Vagina (tissue), 2 donors: ENCODE results near the gene COMMD4. TPM values are rescaled to one million over a fixed set of nuclear protein-coding genes. Genes with fewer than 3 reads are reported as not detected.
"Not testable (repeated sequence)": the region's sequence is repeated elsewhere in the genome, so short reads cannot be mapped to it uniquely, and the experiment has no call there.

Source experiments
- DNase-seq, 2 donors: peaks; one replicate each; pipeline ENCODE4 v3.0.0-alpha.2; 2017; ENCODE audit errors: extremely low spot score in 2 of 2
- H3K27ac ChIP-seq: fragments of 200-600 bp; sonication (generic); one replicate; pipeline ENCODE4 v1.5.1; 2019
- H3K27me3 ChIP-seq: fragments of 200-600 bp; sonication (generic); one replicate; pipeline ENCODE4 v1.5.1; 2019
- H3K36me3 ChIP-seq, 2 donors: fragments of 200-600 bp; sonication (generic); one replicate each; pipeline ENCODE4 v1.5.1; 2017 to 2019
- H3K4me1 ChIP-seq: fragments of 200-600 bp; sonication (generic); one replicate; pipeline ENCODE4 v1.5.1; 2019
- H3K4me3 ChIP-seq, 2 donors: fragments of 200-600 bp; sonication (generic); 1 replicate in 1 of 2; 2 replicates in 1 of 2; pipeline ENCODE4 v1.5.1; 2016 to 2019
- H3K9me3 ChIP-seq: fragments of 200-600 bp; sonication (generic); one replicate; pipeline ENCODE4 v1.5.1; 2019
- CTCF ChIP-seq, 3 experiments: fragments of 450-650 bp in 2 of 3; fragments of 200-600 bp in 1 of 3; sonication (generic) in 1 of 3; IDR thresholded peaks; one replicate each; pipeline ENCODE4 v1.5.1; 2017 to 2019; ENCODE audit warnings: antibody characterized with exemption in 3 of 3, mild to moderate bottlenecking in 2 of 3, moderate library complexity in 2 of 3
- POLR2A ChIP-seq, 2 donors: fragments of 450-650 bp; IDR thresholded peaks; one replicate each; pipeline ENCODE4 v1.6.1; 2017; ENCODE audit warnings: antibody characterized with exemption in 2 of 2, mild to moderate bottlenecking in 2 of 2, moderate library complexity in 2 of 2
- POLR2AphosphoS5 ChIP-seq, 2 donors: sonication (generic); formaldehyde crosslinking; IDR thresholded peaks; one replicate each; pipeline ENCODE4 v1.9.0; 2017; ENCODE audit warnings: antibody characterized with exemption in 2 of 2, mild to moderate bottlenecking in 2 of 2, low read depth in 1 of 2; ENCODE audit not compliant: insufficient read depth in 1 of 2
- intact Hi-C: fragments of 100-400 bp; cut with DNase I; formaldehyde crosslinking; loops from one replicate; pipeline ENCODE4 v1.15.1; 2023
- total RNA-seq: library from RNA; depleted of rRNA; stranded (reverse); fragments of >200 nt; gene quantifications from one replicate; pipeline ENCODE4 v1.2.3, GENCODE V29; 2016

Gene COMMD4
- total RNA-seq, 1 donor from 2014 or later, result 57.5 TPM

GRCh38 chr15:75328493-75329314 is 7.2 kb upstream of the COMMD4 start:
- intact Hi-C loops, result loop anchor here (10.0 kb wide), 1 partner anchor 94 kb away; no protein-coding TSS in a partner anchor
- TF ChIP-seq CTCF (IDR thresholded peaks at IDR 0.05), result no peak
- DNase-seq, result no peak
- H3K4me1 ChIP-seq, result no peaks in the 10 kb centered on the region
- H3K27ac ChIP-seq, result no peak overlapping the region
- no peak overlapping the region for H3K4me3 ChIP-seq
- no peaks in the 10 kb centered on the region for H3K9me3 ChIP-seq
- no peaks in the 10 kb centered on the region for H3K36me3 ChIP-seq
- no peaks in the 10 kb centered on the region for H3K27me3 ChIP-seq

- Histone ChIP-seq H3K27ac (no peak overlapping the region), H3K36me3 (no peaks in the 10 kb centered on the region), H3K9me3 (no peaks in the 10 kb centered on the region), H3K27me3 (no peaks in the 10 kb centered on the region), H3K4me1 (no peaks in the 10 kb centered on the region), H3K4me3 (no peak overlapping the region)
- no peak for DNase-seq
- intact Hi-C loops, result loop anchor here (10.0 kb wide), 1 partner anchor 95 kb away; no protein-coding TSS in a partner anchor
- TF ChIP-seq POLR2AphosphoS5 (IDR thresholded peaks at IDR 0.05; ENCODE audit: insufficient read depth in 1 of 2, low read depth in 1 of 2) (no peak), POLR2A (IDR thresholded peaks at IDR 0.05) (no peak), CTCF (IDR thresholded peaks at IDR 0.05) (no peak)
Measured at GRCh38 chr15:75329571-75329970, 6.3 kb upstream of the COMMD4 start.

GRCh38 chr15:75332093-75332492 is 3.8 kb upstream of the COMMD4 start:
- H3K36me3 ChIP-seq, H3K27me3 ChIP-seq, H3K4me3 ChIP-seq, DNase-seq, intact Hi-C loops, H3K27ac ChIP-seq, H3K9me3 ChIP-seq: not testable (repeated sequence)
- H3K4me1 ChIP-seq, result peaks cover 11% of the 10 kb centered on the region

- H3K27me3 ChIP-seq, H3K36me3 ChIP-seq, H3K4me3 ChIP-seq, DNase-seq, H3K9me3 ChIP-seq, H3K27ac ChIP-seq, intact Hi-C loops: not testable (repeated sequence)
- peaks cover 13% of the 10 kb centered on the region for H3K4me1 ChIP-seq
Measured at GRCh38 chr15:75333654-75334419, 2.0 kb upstream of the COMMD4 start.

- no peak for DNase-seq
- intact Hi-C loops, result no loop called here
- H3K9me3 ChIP-seq, result no peaks in the 10 kb centered on the region
- H3K4me3 ChIP-seq, result peak overlapping the region; percentile 74 to 88
- H3K36me3 ChIP-seq, result no peaks in the 10 kb centered on the region
- H3K4me1 ChIP-seq, result peaks cover 13% of the 10 kb centered on the region
- peak overlapping the region; percentile 84 for H3K27ac ChIP-seq
- TF ChIP-seq CTCF (IDR thresholded peaks at IDR 0.05), result no peak
- TF ChIP-seq POLR2AphosphoS5 (IDR thresholded peaks at IDR 0.05; ENCODE audit: insufficient read depth in 1 of 2, low read depth in 1 of 2), result no peak
- TF ChIP-seq POLR2A (IDR thresholded peaks at IDR 0.05), result no peak
- no peaks in the 10 kb centered on the region for H3K27me3 ChIP-seq
Measured at GRCh38 chr15:75335313-75335704, 554 bp upstream of the COMMD4 start.
